Common myeloid progenitor, CD34-positive (primary cell): ENCODE measurements around the gene TSPAN2.

Experiments
- CTCF ChIA-PET: fragments of 350-600 bp; sonication (Branson Sonifier 250); formaldehyde crosslinking; loops from one replicate; lab custom pipeline; 2021; ENCODE audit warnings: antibody characterized with exemption; lab: Charles Lee
- POLR2A ChIA-PET: fragments of 350-600 bp; sonication (Branson Sonifier 250); formaldehyde crosslinking; loops from one replicate; lab custom pipeline; 2021; ENCODE audit warnings: antibody characterized with exemption; lab: Charles Lee
- DNase-seq, 3 donors: peaks; one replicate each; pipeline versions ENCODE4 v3.0.0 to v3.0.0-alpha.2; 2013
- H3K27ac ChIP-seq, 2 experiments: 1 replicate in 1 of 2; 2 replicates in 1 of 2; pipeline ENCODE4 v1.7.0; 2013; ENCODE audit warnings: inconsistent platforms in 2 of 2, low read length in 2 of 2, mild to moderate bottlenecking in 2 of 2, low read depth in 1 of 2, moderate library complexity in 1 of 2; ENCODE audit not compliant: severe bottlenecking in 2 of 2, insufficient read depth in 1 of 2, poor library complexity in 1 of 2
- H3K27me3 ChIP-seq, 5 experiments: replicated peaks in 2 of 5; 1 replicate in 3 of 5; 2 replicates in 2 of 5; pipeline versions ENCODE4 v1.6.1 to v1.7.0; 2013; ENCODE audit warnings: low read length in 4 of 5, mild to moderate bottlenecking in 2 of 5, moderate library complexity in 2 of 5, inconsistent platforms in 1 of 5; ENCODE audit not compliant: insufficient read depth in 5 of 5, control insufficient read depth in 4 of 5
- H3K36me3 ChIP-seq, 4 experiments: 1 replicate in 2 of 4; 2 replicates in 2 of 4; pipeline versions ENCODE4 v1.6.1 to v1.7.0; 2013; ENCODE audit warnings: low read length in 3 of 4, control low read depth in 1 of 4, mild to moderate bottlenecking in 1 of 4; ENCODE audit not compliant: control insufficient read depth in 4 of 4, insufficient read depth in 4 of 4
- H3K4me1 ChIP-seq, 4 experiments: 1 replicate in 3 of 4; 2 replicates in 1 of 4; pipeline versions ENCODE4 v1.6.1 to v1.7.1; 2013; ENCODE audit warnings: low read length in 3 of 4, mild to moderate bottlenecking in 3 of 4, control low read depth in 1 of 4, inconsistent platforms in 1 of 4, moderate library complexity in 1 of 4; ENCODE audit not compliant: control insufficient read depth in 4 of 4, insufficient read depth in 4 of 4; ENCODE audit errors: control extremely low read depth in 1 of 4
- H3K4me3 ChIP-seq, 7 experiments: 1 replicate in 4 of 7; 2 replicates in 3 of 7; pipeline versions ENCODE4 v1.5.1 to v1.7.0; 2013; ENCODE audit warnings: mild to moderate bottlenecking in 7 of 7, low read length in 6 of 7, moderate library complexity in 6 of 7, inconsistent platforms in 2 of 7, low read depth in 2 of 7, control low read depth in 1 of 7; ENCODE audit not compliant: insufficient read depth in 4 of 7, control insufficient read depth in 1 of 7; ENCODE audit errors: extremely low read depth in 1 of 7
- H3K9me3 ChIP-seq, 5 experiments: 1 replicate in 4 of 5; 2 replicates in 1 of 5; pipeline versions ENCODE4 v1.6.1 to v1.7.1; 2013; ENCODE audit warnings: low read length in 4 of 5, mild to moderate bottlenecking in 2 of 5, inconsistent platforms in 1 of 5, low read depth in 1 of 5, moderate library complexity in 1 of 5; ENCODE audit not compliant: control insufficient read depth in 4 of 5, insufficient read depth in 2 of 5; ENCODE audit errors: control extremely low read depth in 1 of 5
- whole genome bisulfite sequencing: methylation state at CpG from one replicate; pipeline ENCODE4 v1.1.5; 2013; ENCODE audit not compliant: insufficient coverage; 5-methylcytosine and 5-hydroxymethylcytosine counted together

Gene TSPAN2

DNA sequence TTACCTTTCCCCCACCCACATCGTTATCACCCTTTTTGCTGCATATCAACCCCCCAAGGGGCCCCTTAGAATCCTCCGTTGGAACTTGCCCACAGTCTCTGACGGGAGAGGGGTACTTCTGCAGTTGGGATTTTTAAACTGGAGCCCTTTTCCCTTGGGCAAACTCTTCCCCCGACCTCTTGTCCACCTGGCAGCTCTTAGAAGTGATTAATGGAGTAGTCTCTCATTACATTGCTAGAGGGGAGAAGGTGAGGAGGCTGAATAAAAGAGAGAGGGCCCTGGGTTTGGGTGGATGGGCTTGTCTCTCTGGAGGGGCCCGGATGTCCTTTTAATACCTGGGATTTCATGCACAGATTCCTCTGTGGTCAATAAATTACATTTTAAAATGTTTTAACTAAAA, 27.2 kb upstream of the TSPAN2 start:
- H3K36me3 ChIP-seq = no peaks in the 10 kb centered on the region
- WGBS = 80% methylated on average over 1 of the region's 5 CpGs
- DNase-seq = no peak
- peaks cover 0 to 11% (median 2%) of the 10 kb centered on the region in 4 experiments for H3K4me1 ChIP-seq
- H3K9me3 ChIP-seq = peaks cover 0 to 9% (median 0%) of the 10 kb centered on the region in 5 experiments
- H3K4me3 ChIP-seq = no peak overlapping the region
- no peak overlapping the region for H3K27ac ChIP-seq
- POLR2A ChIA-PET = no interaction called here
- CTCF ChIA-PET = no interaction called here
- H3K27me3 ChIP-seq = no peaks in the 10 kb centered on the region

DNA sequence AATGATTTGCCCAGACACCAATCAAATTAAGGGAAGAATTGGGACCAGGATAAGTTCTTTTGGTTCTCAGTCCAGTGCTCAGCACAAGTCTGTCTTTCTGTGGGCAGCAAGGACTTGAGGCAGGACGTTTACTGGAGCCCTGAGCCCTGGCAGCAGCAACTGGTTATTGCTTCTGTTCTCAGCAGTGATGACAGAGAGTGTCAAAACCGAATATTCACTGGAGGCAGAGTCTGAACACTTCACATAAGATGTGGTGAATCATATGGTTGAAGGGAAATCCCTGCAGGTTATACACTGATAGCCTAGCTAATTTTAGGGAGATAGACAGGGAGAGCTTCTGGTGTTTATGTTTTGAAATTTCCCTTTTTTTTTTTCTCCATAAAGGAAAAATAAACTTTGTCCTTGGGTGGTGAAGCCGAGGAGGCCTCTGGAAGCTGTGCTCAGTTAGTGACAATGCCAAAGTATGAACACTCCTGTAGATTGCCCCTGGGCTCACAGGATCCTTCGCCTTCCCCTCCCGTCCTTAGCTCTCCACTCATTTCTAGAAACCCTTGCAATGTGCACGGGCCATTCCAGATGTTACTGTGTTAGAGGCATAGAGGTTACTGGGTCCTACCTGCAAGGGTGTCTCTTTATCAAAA, 26.3 kb upstream of the TSPAN2 start:
- Histone ChIP-seq H3K27ac (no peak overlapping the region), H3K4me1 (peaks cover 0 to 11% (median 2%) of the 10 kb centered on the region in 4 experiments), H3K9me3 (peaks cover 0 to 6% (median 0%) of the 10 kb centered on the region in 5 experiments), H3K27me3 (no peaks in the 10 kb centered on the region), H3K4me3 (no peak overlapping the region), H3K36me3 (no peaks in the 10 kb centered on the region)
- ChIA-PET CTCF (interaction anchor here (1.1 to 1.2 kb wide), 2 partner anchors 9 to 11 kb away, joined by 4 read pairs; no protein-coding TSS in a partner anchor), POLR2A (no interaction called here)
- no peak for DNase-seq
- WGBS = 100% methylated on average over 6 of the region's 6 CpGs

DNA sequence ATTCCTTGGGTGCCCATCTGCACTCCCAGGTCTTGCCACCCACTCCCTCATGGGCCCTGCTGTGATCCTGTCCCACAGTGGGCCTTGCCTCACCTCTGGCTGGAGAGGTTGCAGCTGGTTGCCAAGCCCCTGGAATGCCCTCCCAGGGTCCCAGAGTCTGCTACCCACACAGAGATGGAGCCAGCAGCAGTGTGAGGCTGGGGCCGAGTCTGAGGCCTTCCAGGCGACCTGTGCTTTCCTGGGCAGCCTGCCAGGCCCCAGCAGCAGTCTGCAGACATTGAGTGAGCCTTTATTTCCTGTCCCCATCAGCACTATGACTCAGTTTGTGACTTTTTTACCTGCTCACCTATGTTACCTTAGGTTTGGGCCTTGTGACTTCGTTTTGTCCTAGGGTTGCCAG, 25.0 kb upstream of the TSPAN2 start:
- no peaks in the 10 kb centered on the region for H3K36me3 ChIP-seq
- H3K27ac ChIP-seq = no peak overlapping the region
- H3K4me3 ChIP-seq = no peak overlapping the region
- ChIA-PET CTCF (interaction anchor here (1.2 to 5.0 kb wide), 8 partner anchors 7 to 137 kb away, joined by 3 to 31 read pairs (median 16); partner anchors contain the start of gene TSPAN2), POLR2A (no interaction called here)
- 13% methylated on average over 2 of the region's 3 CpGs for WGBS
- no peaks in the 10 kb centered on the region for H3K27me3 ChIP-seq
- H3K4me1 ChIP-seq = peaks cover 0 to 11% (median 2%) of the 10 kb centered on the region in 4 experiments
- H3K9me3 ChIP-seq = peaks cover 0 to 2% (median 0%) of the 10 kb centered on the region in 5 experiments
- DNase-seq = peak in 2 of 3 donors; percentile 41 to 54

DNA sequence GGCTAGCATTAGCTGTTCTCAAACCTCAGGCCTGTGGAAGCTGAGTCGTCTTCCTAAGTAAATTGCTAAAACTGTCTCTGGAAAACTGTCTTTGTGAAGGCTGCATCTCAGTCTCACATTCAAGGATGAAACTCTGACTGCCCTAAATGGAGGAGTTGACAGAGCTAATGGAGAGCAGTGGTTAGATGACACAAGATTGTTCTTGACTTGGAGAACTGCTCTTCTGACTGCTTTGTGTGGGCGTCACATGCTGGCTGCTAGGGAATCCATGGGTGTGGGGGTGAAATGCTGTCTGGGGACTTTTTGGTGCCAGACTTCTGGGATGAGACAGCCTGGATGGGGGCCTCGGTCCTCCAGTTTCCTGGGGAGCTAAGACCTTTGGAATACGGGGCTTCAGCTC, 24.5 kb upstream of the TSPAN2 start:
- H3K27me3 ChIP-seq = no peaks in the 10 kb centered on the region
- CTCF ChIA-PET = interaction anchor here (0.5 to 5.0 kb wide), 15 partner anchors 8 to 540 kb away, joined by 3 to 31 read pairs (median 6); partner anchors contain the start of gene TSPAN2
- H3K9me3 ChIP-seq = peaks cover 0 to 6% (median 0%) of the 10 kb centered on the region in 5 experiments
- H3K36me3 ChIP-seq = no peaks in the 10 kb centered on the region
- peaks cover 0 to 11% (median 2%) of the 10 kb centered on the region in 4 experiments for H3K4me1 ChIP-seq
- DNase-seq = no peak
- 94% methylated on average over 4 of the region's 4 CpGs for WGBS
- no peak overlapping the region for H3K27ac ChIP-seq
- POLR2A ChIA-PET = no interaction called here
- H3K4me3 ChIP-seq = no peak overlapping the region

DNA sequence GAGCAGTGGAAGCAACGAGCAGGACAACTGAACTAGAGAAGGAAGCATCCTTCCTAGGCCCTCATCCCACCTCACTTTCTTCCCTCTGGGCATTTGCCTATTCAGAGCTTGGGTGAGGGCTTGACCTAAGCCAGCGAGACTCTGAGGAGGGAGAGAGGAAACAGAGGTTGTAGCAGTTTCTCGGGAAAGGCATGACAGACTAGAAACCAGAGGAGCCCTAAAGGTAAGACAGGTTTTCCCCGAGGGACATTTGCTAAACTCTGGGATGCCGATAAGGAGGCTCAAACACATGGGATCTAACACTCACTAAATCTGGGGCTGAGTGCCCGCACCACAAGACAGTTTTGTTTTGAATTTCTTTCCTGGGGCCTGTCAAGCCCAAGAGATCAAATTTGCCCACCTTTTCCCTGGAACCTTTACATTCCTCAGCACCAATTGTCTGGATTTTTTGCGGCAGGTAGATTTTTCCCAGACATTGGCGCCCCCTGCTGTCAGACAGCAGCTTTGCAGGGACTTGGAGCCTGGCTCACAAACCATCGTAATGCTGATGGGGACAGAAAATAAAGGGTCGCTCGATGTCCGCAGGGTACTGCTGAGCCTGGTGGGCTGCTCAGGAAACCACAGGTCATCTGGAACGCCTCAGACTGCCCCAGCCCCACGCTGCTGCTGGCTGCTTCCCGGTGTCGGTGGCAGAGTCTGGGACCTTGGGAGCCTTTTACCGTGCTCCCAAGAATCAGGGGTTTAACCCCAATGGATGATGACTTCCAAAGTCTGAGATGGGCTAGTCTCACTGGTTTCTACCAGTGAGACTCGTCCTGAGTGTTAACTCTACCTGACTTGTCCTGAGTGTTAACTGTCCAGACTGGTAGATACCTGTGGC, 23.4 kb upstream of the TSPAN2 start:
- CTCF ChIA-PET = interaction anchor here (0.8 to 5.0 kb wide), 27 partner anchors 8 to 379 kb away, joined by 3 to 31 read pairs (median 4); partner anchors contain the start of gene TSPAN2
- peaks cover 0 to 7% (median 0%) of the 10 kb centered on the region in 5 experiments for H3K9me3 ChIP-seq
- WGBS = 31% methylated on average over 17 of the region's 18 CpGs
- H3K27ac ChIP-seq = no peak overlapping the region
- H3K36me3 ChIP-seq = no peaks in the 10 kb centered on the region
- H3K27me3 ChIP-seq = no peaks in the 10 kb centered on the region
- no peak overlapping the region for H3K4me3 ChIP-seq
- H3K4me1 ChIP-seq = peaks cover 0 to 15% (median 4%) of the 10 kb centered on the region in 4 experiments
- POLR2A ChIA-PET = no interaction called here
- peak in 1 of 3 donors; percentile 38 for DNase-seq

DNA sequence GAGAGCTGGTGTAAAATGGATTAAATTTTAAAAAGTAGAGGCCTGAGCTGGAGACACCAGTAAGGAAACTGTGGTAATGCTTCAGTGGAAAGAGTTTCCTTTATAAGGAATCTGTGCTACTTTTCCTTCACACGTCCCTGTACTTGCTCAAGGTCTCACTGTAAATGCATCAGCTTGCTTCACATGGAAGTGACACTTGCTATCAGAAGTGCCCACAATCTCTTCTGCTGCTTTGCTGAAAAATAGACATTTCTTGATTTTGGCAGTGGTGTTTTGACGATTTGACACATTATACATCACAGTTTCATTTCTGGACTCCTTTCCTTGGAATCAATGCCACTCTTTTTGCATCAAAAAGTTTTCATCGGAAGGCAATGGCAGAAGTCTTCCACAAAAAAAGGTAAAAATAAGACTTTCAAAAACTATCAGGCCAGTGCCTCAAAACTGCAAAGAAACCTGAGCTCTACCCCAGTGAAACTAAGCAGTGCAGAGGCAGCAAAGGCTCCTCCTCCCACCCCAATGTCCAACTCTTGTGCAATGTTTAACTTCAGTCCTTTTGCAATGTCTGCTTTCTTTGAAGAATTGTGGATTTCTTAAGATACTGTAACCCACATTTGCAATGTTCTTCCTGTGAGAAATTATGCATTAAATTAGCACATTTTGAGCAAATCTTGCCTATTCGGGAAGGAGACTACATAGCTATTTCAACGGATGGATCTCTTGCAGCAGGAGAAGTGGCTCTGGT, 18.4 kb upstream of the TSPAN2 start:
- H3K4me1 ChIP-seq = peaks cover 0 to 16% (median 8%) of the 10 kb centered on the region in 4 experiments
- no peaks in the 10 kb centered on the region for H3K27me3 ChIP-seq
- H3K9me3 ChIP-seq = peaks cover 0 to 7% (median 0%) of the 10 kb centered on the region in 5 experiments
- peaks cover 0 to 2% (median 0%) of the 10 kb centered on the region in 4 experiments for H3K36me3 ChIP-seq
- ChIA-PET POLR2A (no interaction called here), CTCF (interaction anchor here (1.0 to 1.2 kb wide), 4 partner anchors 8 to 128 kb away, joined by 3 to 4 read pairs (median 4); no protein-coding TSS in a partner anchor)
- DNase-seq = peak in 2 of 3 donors; percentile 35 to 38
- WGBS = 94% methylated on average over 5 of the region's 5 CpGs
- no peak overlapping the region for H3K4me3 ChIP-seq
- no peak overlapping the region for H3K27ac ChIP-seq
